PC-3 (cell line): Measurements from ENCODE around the gene HMCN2.

Experiments used
- EZH2phosphoT487 ChIP-seq: fragments of 300-600 bp; sonication (generic); IDR thresholded peaks from 2 replicates; pipeline ENCODE4 v1.6.1; 2018; ENCODE audit warnings: mild to moderate bottlenecking, antibody characterized with exemption, low read length, borderline replicate concordance
- TF ChIP-seq, protein P1 (sequence below): fragments of 300-600 bp; sonication (generic); conservative IDR thresholded peaks from 2 replicates; pipeline ENCODE4 v1.5.1; 2017; ENCODE audit warnings: antibody characterized with exemption, low read depth, mild to moderate bottlenecking, low read length

DNA sequence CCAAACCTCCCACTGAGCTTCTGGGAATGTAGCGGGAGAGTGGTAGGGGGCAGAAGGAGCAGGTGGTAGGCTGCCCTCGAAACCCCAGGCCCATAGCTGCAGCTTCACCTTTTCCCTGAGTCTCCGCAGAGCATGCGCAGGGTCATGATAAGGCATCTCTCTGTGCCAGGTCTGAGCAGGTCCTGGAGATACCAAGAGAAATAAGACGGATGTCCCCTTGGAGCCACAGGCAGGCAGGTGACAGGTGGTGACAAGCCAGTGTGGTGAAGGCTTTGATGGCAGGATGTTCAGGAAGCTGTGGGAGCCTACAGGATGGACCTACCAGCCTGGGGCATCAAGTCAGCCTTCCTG lies 68.1 kb downstream of the HMCN2 start:
- TF ChIP-seq, protein P1, sequence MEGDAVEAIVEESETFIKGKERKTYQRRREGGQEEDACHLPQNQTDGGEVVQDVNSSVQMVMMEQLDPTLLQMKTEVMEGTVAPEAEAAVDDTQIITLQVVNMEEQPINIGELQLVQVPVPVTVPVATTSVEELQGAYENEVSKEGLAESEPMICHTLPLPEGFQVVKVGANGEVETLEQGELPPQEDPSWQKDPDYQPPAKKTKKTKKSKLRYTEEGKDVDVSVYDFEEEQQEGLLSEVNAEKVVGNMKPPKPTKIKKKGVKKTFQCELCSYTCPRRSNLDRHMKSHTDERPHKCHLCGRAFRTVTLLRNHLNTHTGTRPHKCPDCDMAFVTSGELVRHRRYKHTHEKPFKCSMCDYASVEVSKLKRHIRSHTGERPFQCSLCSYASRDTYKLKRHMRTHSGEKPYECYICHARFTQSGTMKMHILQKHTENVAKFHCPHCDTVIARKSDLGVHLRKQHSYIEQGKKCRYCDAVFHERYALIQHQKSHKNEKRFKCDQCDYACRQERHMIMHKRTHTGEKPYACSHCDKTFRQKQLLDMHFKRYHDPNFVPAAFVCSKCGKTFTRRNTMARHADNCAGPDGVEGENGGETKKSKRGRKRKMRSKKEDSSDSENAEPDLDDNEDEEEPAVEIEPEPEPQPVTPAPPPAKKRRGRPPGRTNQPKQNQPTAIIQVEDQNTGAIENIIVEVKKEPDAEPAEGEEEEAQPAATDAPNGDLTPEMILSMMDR, result no peak
- no peak for TF ChIP-seq EZH2phosphoT487
